Liver (tissue), 9 donors: ENCODE data around the gene AFF2. TPM values are rescaled to one million over a fixed set of nuclear protein-coding genes. Genes with fewer than 3 reads are reported as not detected.

Experiments used
- DNase-seq: peaks from one replicate; pipeline ENCODE4 v3.0.0-alpha.2; 2017; ENCODE audit warnings: low spot score
- H3K27ac ChIP-seq, 2 donors: one replicate each; pipeline ENCODE4 v1.7.0; 2013; ENCODE audit warnings: inconsistent platforms in 2 of 2, low read length in 2 of 2, control low read depth in 1 of 2, low read depth in 1 of 2, mild to moderate bottlenecking in 1 of 2
- H3K27me3 ChIP-seq, 4 donors: one replicate each; pipeline versions ENCODE4 v1.6.1 to v1.7.0; 2013; ENCODE audit warnings: low read length in 3 of 4, inconsistent platforms in 1 of 4, mild to moderate bottlenecking in 1 of 4, moderate library complexity in 1 of 4; ENCODE audit not compliant: control insufficient read depth in 4 of 4, insufficient read depth in 4 of 4
- H3K36me3 ChIP-seq, 4 donors: one replicate each; pipeline versions ENCODE4 v1.6.1 to v1.7.0; 2013; ENCODE audit warnings: low read length in 3 of 4, mild to moderate bottlenecking in 3 of 4, low read depth in 1 of 4, moderate library complexity in 1 of 4; ENCODE audit not compliant: control insufficient read depth in 4 of 4, insufficient read depth in 3 of 4
- H3K4me1 ChIP-seq, 4 donors: one replicate each; pipeline versions ENCODE4 v1.6.1 to v1.7.0; 2013; ENCODE audit warnings: low read length in 3 of 4, mild to moderate bottlenecking in 3 of 4, moderate library complexity in 1 of 4; ENCODE audit not compliant: control insufficient read depth in 4 of 4, insufficient read depth in 4 of 4
- H3K4me3 ChIP-seq, 3 donors: one replicate each; pipeline versions ENCODE4 v1.6.1 to v1.7.0; 2013; ENCODE audit warnings: low read length in 3 of 3, control low read depth in 1 of 3, low read depth in 1 of 3, mild to moderate bottlenecking in 1 of 3
- H3K9ac ChIP-seq, 2 donors: one replicate each; pipeline ENCODE4 v1.7.0; 2013; ENCODE audit warnings: low read length in 2 of 2, mild to moderate bottlenecking in 2 of 2, moderate library complexity in 2 of 2, control low read depth in 1 of 2, low read depth in 1 of 2
- H3K9me3 ChIP-seq, 4 donors: one replicate each; pipeline versions ENCODE4 v1.6.1 to v1.7.0; 2013; ENCODE audit warnings: low read length in 3 of 4; ENCODE audit not compliant: control insufficient read depth in 4 of 4
- EGR1 ChIP-seq, 2 donors: IDR thresholded peaks; 2 replicates each; pipeline ENCODE4 v1.6.1; 2016 to 2018; ENCODE audit warnings: antibody characterized with exemption in 2 of 2, low read depth in 2 of 2
- FOXA1 ChIP-seq: IDR thresholded peaks from 2 replicates; pipeline ENCODE4 v1.6.1; 2016; ENCODE audit warnings: antibody characterized with exemption
- FOXA2 ChIP-seq: IDR thresholded peaks from 2 replicates; pipeline ENCODE4 v1.6.1; 2016; ENCODE audit warnings: antibody characterized with exemption
- GABPA ChIP-seq, 2 donors: IDR thresholded peaks in 1 of 2; conservative IDR thresholded peaks in 1 of 2; 2 replicates each; pipeline ENCODE4 v1.6.1; 2016; ENCODE audit warnings: antibody characterized with exemption in 2 of 2, mild to moderate bottlenecking in 1 of 2, moderate library complexity in 1 of 2
- JUND ChIP-seq, 2 donors: IDR thresholded peaks; 2 replicates each; pipeline ENCODE4 v1.6.1; 2016; ENCODE audit warnings: antibody characterized with exemption in 2 of 2
- MAX ChIP-seq: IDR thresholded peaks from 2 replicates; pipeline ENCODE4 v1.6.1; 2016; ENCODE audit warnings: antibody characterized with exemption
- RAD21 ChIP-seq, 2 donors: IDR thresholded peaks; 2 replicates each; pipeline ENCODE4 v1.6.1; 2016; ENCODE audit warnings: antibody characterized with exemption in 2 of 2, mild to moderate bottlenecking in 2 of 2
- REST ChIP-seq: IDR thresholded peaks from 2 replicates; pipeline ENCODE4 v1.6.1; 2016; ENCODE audit warnings: antibody characterized with exemption, mild to moderate bottlenecking
- RXRA ChIP-seq, 2 donors: IDR thresholded peaks; 2 replicates each; pipeline ENCODE4 v1.6.1; 2017 to 2018; ENCODE audit warnings: antibody characterized with exemption in 2 of 2, mild to moderate bottlenecking in 1 of 2
- SP1 ChIP-seq: IDR thresholded peaks from 2 replicates; pipeline ENCODE4 v1.6.1; 2018; ENCODE audit warnings: antibody characterized with exemption, mild to moderate bottlenecking
- TAF1 ChIP-seq: conservative IDR thresholded peaks from 2 replicates; pipeline ENCODE4 v1.6.1; 2016; ENCODE audit warnings: antibody characterized with exemption, mild to moderate bottlenecking
- YY1 ChIP-seq: IDR thresholded peaks from 2 replicates; pipeline ENCODE4 v1.6.1; 2016; ENCODE audit warnings: antibody characterized with exemption, mild to moderate bottlenecking
- ZBTB33 ChIP-seq: IDR thresholded peaks from 2 replicates; pipeline ENCODE4 v1.6.1; 2016; ENCODE audit warnings: antibody characterized with exemption
- WGBS: extraction: QIAGEN DNeasy Blood & Tissue Kit; methylation state at CpG from one replicate; pipeline ENCODE4 v1.1.7; 2013; 5-methylcytosine and 5-hydroxymethylcytosine counted together
- polyA plus RNA-seq, 2 donors: library from polyadenylated mRNA; stranded (reverse) in 1 of 2; unstranded in 1 of 2; fragments of 200-250 nt in 1 of 2; fragments of >200 nt in 1 of 2; fragmentation: Nextera tagmentation in 1 of 2; extraction: Ambion mirVana in 1 of 2; gene quantifications; one replicate each; pipeline versions ENCODE4 v1.2.1 to v1.2.3, GENCODE V29; 2013 to 2015
- total RNA-seq, 2 donors: library from RNA; depleted of rRNA; stranded (reverse); fragments of >200 nt; gene quantifications; one replicate each; pipeline ENCODE4 v1.2.3, GENCODE V29; 2014
- TF ChIP-seq, protein P1 (sequence below): IDR thresholded peaks from 2 replicates; pipeline ENCODE4 v1.6.1; 2016; ENCODE audit warnings: antibody characterized with exemption
- donor health status: healthy.
- donor health status: healthy.
- donor health status: healthy.
- donor health status: healthy.
- donor health status: healthy.

Gene AFF2
- total and polyA plus RNA-seq, 4 donors = 0.01 to 1.6 (median 0.50) TPM; not detected in 1

GRCh38 chrX:148914783-148915182 lies 414.4 kb downstream of the AFF2 start (continued):
- TF ChIP-seq ZBTB33 (no peak), RXRA (IDR thresholded peaks at IDR 0.05) (no peak)

DNA sequence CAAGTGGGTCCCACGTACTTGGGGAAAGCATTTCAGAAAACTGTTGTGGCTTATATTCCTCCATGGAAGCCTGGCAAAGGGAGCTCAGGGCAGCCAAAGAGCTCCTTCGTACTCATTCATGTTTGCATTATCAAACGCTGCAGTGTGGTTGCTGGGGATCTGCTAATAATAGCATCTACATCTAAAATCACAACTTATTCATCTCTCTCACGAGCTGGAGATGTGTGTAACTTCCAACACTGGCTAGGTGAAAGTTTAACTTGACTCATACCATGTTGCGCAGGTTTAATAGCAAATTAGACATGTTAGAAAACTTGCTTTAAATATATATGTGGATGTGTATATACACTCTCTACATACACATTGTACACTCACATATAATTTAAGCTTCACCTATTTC lies 415.1 kb downstream of the AFF2 start:
- no peak overlapping the region for H3K4me3 ChIP-seq
- H3K36me3 ChIP-seq = no peaks in the 10 kb centered on the region
- H3K9me3 ChIP-seq = no peaks in the 10 kb centered on the region
- no peak for DNase-seq
- no peak overlapping the region for H3K9ac ChIP-seq
- TF ChIP-seq FOXA2 (no peak), GABPA (IDR thresholded peaks at IDR 0.05 in 1 of 2, conservative IDR thresholded peaks at IDR 0.05 in 1 of 2) (no peak), REST (no peak), YY1 (no peak), SP1 (no peak), RAD21 (IDR thresholded peaks at IDR 0.05) (no peak), FOXA1 (no peak), MAX (no peak), EGR1 (IDR thresholded peaks at IDR 0.05; ENCODE audit: low read depth in 2 of 2) (no peak), ZBTB33 (no peak), TAF1 (no peak), JUND (IDR thresholded peaks at IDR 0.05) (no peak)
- TF ChIP-seq, protein P1, sequence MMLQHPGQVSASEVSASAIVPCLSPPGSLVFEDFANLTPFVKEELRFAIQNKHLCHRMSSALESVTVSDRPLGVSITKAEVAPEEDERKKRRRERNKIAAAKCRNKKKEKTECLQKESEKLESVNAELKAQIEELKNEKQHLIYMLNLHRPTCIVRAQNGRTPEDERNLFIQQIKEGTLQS = no peak
- no peak overlapping the region for H3K27ac ChIP-seq
- peaks cover 0 to 3% (median 0%) of the 10 kb centered on the region in 4 donors for H3K27me3 ChIP-seq
- H3K4me1 ChIP-seq = no peaks in the 10 kb centered on the region
- 70% methylated on average over 5 of the region's 5 CpGs for WGBS
